Neuronal stem cell (in vitro differentiated cells): ENCODE data around the gene ACP7.

Experiments used
- DNase-seq: peaks from one replicate; pipeline ENCODE4 v3.0.0-alpha.2; 2013; ENCODE audit warnings: low spot score
- H2AFZ ChIP-seq: one replicate; pipeline ENCODE4 v1.6.1; 2013; ENCODE audit warnings: mild to moderate bottlenecking, low read length, inconsistent platforms
- H2AK5ac ChIP-seq: 2 replicates; pipeline ENCODE4 v1.6.1; 2013; ENCODE audit warnings: low read depth, mild to moderate bottlenecking, inconsistent platforms, low read length, moderate library complexity, mixed read lengths
- H2BK120ac ChIP-seq: 2 replicates; pipeline ENCODE4 v1.6.1; 2013; ENCODE audit warnings: low read depth, mild to moderate bottlenecking, inconsistent platforms, low read length, moderate library complexity, mixed read lengths
- H2BK12ac ChIP-seq: one replicate; pipeline ENCODE4 v1.6.1; 2013; ENCODE audit warnings: low read length, inconsistent platforms
- H2BK15ac ChIP-seq: 2 replicates; pipeline ENCODE4 v1.6.1; 2013; ENCODE audit warnings: mild to moderate bottlenecking, low read length, inconsistent platforms, mixed read lengths
- H2BK5ac ChIP-seq: one replicate; pipeline ENCODE4 v1.6.1; 2013; ENCODE audit warnings: inconsistent platforms, mild to moderate bottlenecking, low read length, moderate library complexity
- H3K14ac ChIP-seq: one replicate; pipeline ENCODE4 v1.6.1; 2013; ENCODE audit warnings: low read length, inconsistent platforms
- H3K18ac ChIP-seq: 2 replicates; pipeline ENCODE4 v1.6.1; 2013; ENCODE audit warnings: low read length, inconsistent platforms
- H3K23ac ChIP-seq: 2 replicates; pipeline ENCODE4 v1.6.1; 2013; ENCODE audit warnings: low read depth, mild to moderate bottlenecking, mixed read lengths, low read length, inconsistent platforms; ENCODE audit not compliant: poor library complexity
- H3K27ac ChIP-seq: replicated peaks from 3 replicates; pipeline ENCODE4 v1.5.1; 2013; ENCODE audit warnings: low read length, inconsistent platforms
- H3K27me3 ChIP-seq, 3 experiments: 2 replicates each; pipeline ENCODE4 v1.6.1; 2013; ENCODE audit warnings: low read length in 3 of 3, mild to moderate bottlenecking in 2 of 3, inconsistent platforms in 1 of 3, low read depth in 1 of 3, mixed read lengths in 1 of 3, moderate library complexity in 1 of 3; ENCODE audit not compliant: control insufficient read depth in 3 of 3, insufficient read depth in 3 of 3
- H3K36me3 ChIP-seq, 2 donors: replicated peaks in 1 of 2; 2 replicates each; pipeline ENCODE4 v1.6.1; 2013; ENCODE audit warnings: low read length in 2 of 2; ENCODE audit not compliant: control insufficient read depth in 2 of 2, insufficient read depth in 2 of 2
- H3K4ac ChIP-seq: 2 replicates; pipeline ENCODE4 v1.6.1; 2013; ENCODE audit warnings: inconsistent platforms, mild to moderate bottlenecking, low read length, moderate library complexity
- H3K4me1 ChIP-seq, 2 donors: 1 replicate in 1 of 2; 2 replicates in 1 of 2; pipeline ENCODE4 v1.6.1; 2013; ENCODE audit warnings: low read length in 2 of 2, low read depth in 1 of 2; ENCODE audit not compliant: control insufficient read depth in 2 of 2, insufficient read depth in 1 of 2
- H3K4me2 ChIP-seq: one replicate; pipeline ENCODE4 v1.6.1; 2013; ENCODE audit warnings: mild to moderate bottlenecking, low read length, inconsistent platforms; ENCODE audit not compliant: insufficient read depth, poor library complexity, severe bottlenecking
- H3K4me3 ChIP-seq, 2 donors: 2 replicates each; pipeline ENCODE4 v1.5.1; 2013; ENCODE audit warnings: low read length in 2 of 2, mild to moderate bottlenecking in 2 of 2, inconsistent platforms in 1 of 2, moderate library complexity in 1 of 2
- H3K79me1 ChIP-seq: one replicate; pipeline ENCODE4 v1.6.1; 2013; ENCODE audit warnings: low read depth, mild to moderate bottlenecking, inconsistent platforms, low read length, moderate library complexity
- H3K9ac ChIP-seq: one replicate; pipeline ENCODE4 v1.6.1; 2013; ENCODE audit warnings: mild to moderate bottlenecking, low read depth, low read length, inconsistent platforms; ENCODE audit not compliant: poor library complexity
- H3K9me3 ChIP-seq, 2 donors: replicated peaks in 1 of 2; 2 replicates each; pipeline versions ENCODE3 to v1.6.1; 2013; ENCODE audit warnings: low read length in 2 of 2, mild to moderate bottlenecking in 2 of 2, inconsistent platforms in 1 of 2, low read depth in 1 of 2, mixed read lengths in 1 of 2, moderate library complexity in 1 of 2; ENCODE audit not compliant: control insufficient read depth in 2 of 2, insufficient read depth in 1 of 2
- H4K8ac ChIP-seq: one replicate; pipeline ENCODE4 v1.6.1; 2013; ENCODE audit warnings: low read depth, mild to moderate bottlenecking, inconsistent platforms, low read length, moderate library complexity
- H4K91ac ChIP-seq: one replicate; pipeline ENCODE4 v1.6.1; 2013; ENCODE audit warnings: low read length, low read depth, mild to moderate bottlenecking, inconsistent platforms; ENCODE audit not compliant: poor library complexity
- WGBS, 2 donors: extraction: QIAGEN DNeasy Blood & Tissue Kit; methylation state at CpG; one replicate each; pipeline ENCODE4 v1.1.7; 2013; ENCODE audit warnings: missing lambda C conversion rate in 2 of 2, mixed read lengths in 1 of 2; ENCODE audit not compliant: insufficient read length in 2 of 2, insufficient replicate concordance in 1 of 2; ENCODE audit errors: extremely low coverage in 2 of 2; 5-methylcytosine and 5-hydroxymethylcytosine counted together

The ACP7 gene

DNA sequence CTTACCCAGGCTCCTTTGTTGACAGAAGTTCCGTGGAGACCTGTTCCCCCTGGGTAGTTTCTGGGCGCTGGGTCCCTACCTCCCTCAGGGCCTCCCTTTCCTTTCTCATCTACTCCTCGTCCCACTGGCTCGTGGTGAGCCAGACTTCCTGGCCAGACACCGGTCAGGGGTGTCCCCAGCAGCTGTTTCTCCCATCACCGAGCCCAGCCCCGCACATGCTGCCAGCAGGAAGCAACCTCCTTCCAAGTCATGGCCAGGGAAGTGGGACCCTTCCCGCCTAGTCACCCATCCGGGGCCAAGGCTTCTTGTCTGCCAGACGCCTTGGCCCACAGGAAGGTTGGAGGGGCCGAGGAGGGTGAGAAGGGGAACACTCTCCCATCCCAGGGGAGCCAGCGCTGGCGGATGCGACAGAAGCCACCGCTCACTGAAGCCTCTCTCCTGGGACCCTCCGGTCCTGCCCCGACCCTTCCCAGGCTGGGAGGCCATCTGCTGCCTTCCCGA, 47.1 kb downstream of the ACP7 start:
- Histone ChIP-seq H3K27ac (no peak overlapping the region), H3K4me1 (peaks cover 24 to 44% of the 10 kb centered on the region in 2 donors), H3K14ac (no peak overlapping the region), H3K9me3 (no peaks in the 10 kb centered on the region), H2BK120ac (no peak overlapping the region), H2BK12ac (no peak overlapping the region), H3K4me3 (no peak overlapping the region), H2BK15ac (no peak overlapping the region), H3K18ac (peak overlapping the region; percentile 70), H2AFZ (no peak overlapping the region), H3K27me3 (no peaks in the 10 kb centered on the region), H3K36me3 (no peaks in the 10 kb centered on the region), H3K79me1 (peaks cover 17% of the 10 kb centered on the region), H2AK5ac (peak overlapping the region; percentile 21), H4K91ac (no peak overlapping the region), H4K8ac (no peak overlapping the region), H2BK5ac (peak overlapping the region; percentile 76), H3K4ac (no peak overlapping the region), H3K9ac (peak overlapping the region; percentile 77), H3K23ac (peak overlapping the region; percentile 23), H3K4me2 (no peak overlapping the region)
- DNase-seq, result no peak
- no CpG with 5 or more reads among the region's 18 CpGs for WGBS, 2 donors

DNA sequence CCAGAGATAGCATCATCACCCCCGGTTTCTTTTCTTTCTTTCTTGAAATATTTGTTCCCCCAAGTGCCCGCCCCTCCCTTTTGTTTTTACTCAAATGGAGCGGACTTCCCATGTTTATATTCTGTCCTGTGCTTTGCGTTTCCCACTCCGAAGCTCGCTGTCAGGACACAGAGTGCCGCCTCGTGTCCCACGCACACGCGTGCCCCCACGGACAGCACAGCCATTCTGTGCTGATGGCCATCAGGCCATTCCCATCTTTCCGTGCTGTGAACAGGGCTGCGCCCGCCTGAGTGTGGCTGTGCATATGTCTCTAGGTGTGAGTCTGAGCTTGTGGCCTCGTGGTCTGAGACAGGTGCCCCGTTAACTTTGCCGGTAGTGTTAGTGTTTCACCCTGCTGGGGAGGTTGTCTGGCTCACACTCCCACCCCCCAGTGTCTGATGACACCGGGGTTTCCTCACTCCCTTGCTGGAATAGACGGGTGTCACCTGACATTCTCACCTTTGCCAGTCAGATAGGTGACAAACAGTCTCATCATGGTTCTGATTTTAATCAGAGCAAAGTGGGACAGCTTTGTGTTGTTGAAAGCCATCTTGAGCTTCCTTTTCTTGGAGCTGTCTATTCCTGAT, 48.3 kb downstream of the ACP7 start:
- Histone ChIP-seq H2BK12ac (no peak overlapping the region), H4K91ac (no peak overlapping the region), H3K27ac (no peak overlapping the region), H3K4me1 (peaks cover 20 to 37% of the 10 kb centered on the region in 2 donors), H3K18ac (no peak overlapping the region), H3K23ac (no peak overlapping the region), H2BK120ac (no peak overlapping the region), H3K9me3 (no peaks in the 10 kb centered on the region), H2AFZ (no peak overlapping the region), H2AK5ac (no peak overlapping the region), H3K9ac (no peak overlapping the region), H3K14ac (no peak overlapping the region), H4K8ac (no peak overlapping the region), H3K79me1 (peaks cover 17% of the 10 kb centered on the region), H2BK5ac (no peak overlapping the region), H3K4me3 (no peak overlapping the region), H3K4ac (no peak overlapping the region), H3K27me3 (no peaks in the 10 kb centered on the region), H3K36me3 (no peaks in the 10 kb centered on the region), H3K4me2 (no peak overlapping the region), H2BK15ac (no peak overlapping the region)
- no CpG with 5 or more reads among the region's 20 CpGs for WGBS, 2 donors
- no peak for DNase-seq

DNA sequence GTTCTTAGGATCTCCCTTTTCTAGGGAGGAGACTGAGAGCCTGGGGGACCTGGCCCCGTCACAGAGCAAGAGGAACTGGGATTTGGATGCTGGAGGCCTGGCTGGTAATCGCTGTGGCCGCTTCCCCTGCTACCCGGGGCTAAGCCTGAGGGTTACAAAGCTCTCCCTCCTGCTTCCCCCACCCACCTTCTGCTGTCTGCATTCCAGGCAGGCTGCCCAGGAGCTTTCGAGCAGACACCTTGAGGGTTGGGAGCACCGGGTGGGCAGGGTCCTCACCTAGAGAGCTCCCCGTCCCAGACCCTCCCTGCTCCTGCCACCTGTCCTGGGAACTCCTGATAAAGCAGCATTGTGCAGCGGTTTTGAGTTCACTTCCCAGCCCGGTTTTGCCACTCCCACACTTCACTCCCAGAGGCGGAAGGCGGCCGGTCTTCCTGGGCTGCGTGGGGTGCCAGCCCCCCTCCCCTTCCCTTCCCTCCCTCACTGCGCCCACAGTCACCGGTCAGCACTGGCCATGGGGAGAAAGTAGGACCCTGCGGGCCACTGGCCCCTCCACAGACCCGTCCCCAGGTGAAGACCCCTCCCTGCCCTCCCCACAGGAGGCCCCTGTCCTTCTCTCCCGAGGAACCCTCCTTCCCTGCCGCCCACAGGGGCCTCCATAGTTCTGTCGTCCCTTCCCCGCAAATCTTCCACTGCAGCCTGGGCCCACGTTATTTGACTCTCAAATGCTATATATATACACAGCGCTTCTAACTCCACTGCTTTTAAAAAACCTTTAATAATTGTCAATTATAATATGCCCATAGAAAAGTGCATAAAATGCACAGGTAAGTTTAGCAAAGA, 49.5 kb downstream of the ACP7 start:
- no peak overlapping the region for H2BK120ac ChIP-seq
- peaks cover 18% of the 10 kb centered on the region for H3K79me1 ChIP-seq
- H4K8ac ChIP-seq, result no peak overlapping the region
- H4K91ac ChIP-seq, result no peak overlapping the region
- no CpG with 5 or more reads among the region's 23 CpGs for whole genome bisulfite sequencing, 2 donors
- H3K27ac ChIP-seq, result no peak overlapping the region
- H2AK5ac ChIP-seq, result no peak overlapping the region
- no peaks in the 10 kb centered on the region for H3K27me3 ChIP-seq
- no peak overlapping the region for H2AFZ ChIP-seq
- peak overlapping the region; percentile 81 for H3K9ac ChIP-seq
- H2BK5ac ChIP-seq, result no peak overlapping the region
- H3K4me3 ChIP-seq, result no peak overlapping the region
- H3K9me3 ChIP-seq, result no peaks in the 10 kb centered on the region
- DNase-seq, result no peak
- H3K4me2 ChIP-seq, result no peak overlapping the region
- H2BK12ac ChIP-seq, result no peak overlapping the region
- H3K36me3 ChIP-seq, result no peaks in the 10 kb centered on the region
- H3K4ac ChIP-seq, result no peak overlapping the region
- no peak overlapping the region for H3K14ac ChIP-seq
- no peak overlapping the region for H2BK15ac ChIP-seq
- H3K18ac ChIP-seq, result peak overlapping the region; percentile 63
- H3K4me1 ChIP-seq, result peaks cover 22 to 31% of the 10 kb centered on the region in 2 donors
- no peak overlapping the region for H3K23ac ChIP-seq

DNA sequence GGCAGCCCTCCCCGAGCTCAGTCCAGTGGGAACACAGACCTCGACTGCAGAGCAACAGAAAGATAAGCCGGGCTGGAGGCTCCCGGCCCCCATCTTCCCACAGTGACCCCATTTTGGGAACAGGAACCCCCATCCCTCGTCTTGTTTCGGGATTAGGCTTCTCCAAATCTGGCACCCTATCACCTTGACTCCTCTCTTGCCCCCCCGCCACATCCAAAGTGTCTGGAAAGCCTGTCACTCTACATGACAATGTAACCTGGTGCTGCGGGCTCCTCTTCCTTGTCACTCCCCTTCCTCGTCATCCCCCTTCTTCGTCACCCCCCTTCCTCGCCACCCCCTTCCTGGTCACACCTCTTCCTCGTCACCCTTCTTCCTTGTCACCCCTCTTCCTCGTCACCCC, 51.5 kb downstream of the ACP7 start:
- no CpG with 5 or more reads among the region's 13 CpGs for WGBS, 2 donors
- peaks cover 38 to 40% of the 10 kb centered on the region in 2 donors for H3K4me1 ChIP-seq
- no peak overlapping the region for H2BK12ac ChIP-seq

More for the DNA sequence above, 51.5 kb downstream of the ACP7 start:
- Histone ChIP-seq H3K4ac (no peak overlapping the region), H3K36me3 (no peaks in the 10 kb centered on the region), H3K14ac (no peak overlapping the region), H3K27me3 (no peaks in the 10 kb centered on the region), H3K27ac (no peak overlapping the region), H2AFZ (no peak overlapping the region), H2BK5ac (no peak overlapping the region), H3K4me3 (no peak overlapping the region), H3K9me3 (no peaks in the 10 kb centered on the region), H2BK120ac (no peak overlapping the region), H3K18ac (no peak overlapping the region), H3K4me2 (no peak overlapping the region), H2BK15ac (no peak overlapping the region), H2AK5ac (no peak overlapping the region), H4K8ac (no peak overlapping the region), H3K23ac (no peak overlapping the region), H3K9ac (no peak overlapping the region), H4K91ac (no peak overlapping the region), H3K79me1 (peaks cover 22% of the 10 kb centered on the region)
- no peak for DNase-seq
